GM18502 (cell line): ENCODE measurements around the gene CCDC194.

Source experiments
- ATAC-seq: cut with Tn5 transposase; IDR thresholded peaks from one replicate; pipeline ENCODE4 v1.9.1; 2021; ENCODE audit warnings: mild to moderate bottlenecking; ENCODE audit not compliant: unreplicated experiment, poor library complexity

The CCDC194 gene

DNA sequence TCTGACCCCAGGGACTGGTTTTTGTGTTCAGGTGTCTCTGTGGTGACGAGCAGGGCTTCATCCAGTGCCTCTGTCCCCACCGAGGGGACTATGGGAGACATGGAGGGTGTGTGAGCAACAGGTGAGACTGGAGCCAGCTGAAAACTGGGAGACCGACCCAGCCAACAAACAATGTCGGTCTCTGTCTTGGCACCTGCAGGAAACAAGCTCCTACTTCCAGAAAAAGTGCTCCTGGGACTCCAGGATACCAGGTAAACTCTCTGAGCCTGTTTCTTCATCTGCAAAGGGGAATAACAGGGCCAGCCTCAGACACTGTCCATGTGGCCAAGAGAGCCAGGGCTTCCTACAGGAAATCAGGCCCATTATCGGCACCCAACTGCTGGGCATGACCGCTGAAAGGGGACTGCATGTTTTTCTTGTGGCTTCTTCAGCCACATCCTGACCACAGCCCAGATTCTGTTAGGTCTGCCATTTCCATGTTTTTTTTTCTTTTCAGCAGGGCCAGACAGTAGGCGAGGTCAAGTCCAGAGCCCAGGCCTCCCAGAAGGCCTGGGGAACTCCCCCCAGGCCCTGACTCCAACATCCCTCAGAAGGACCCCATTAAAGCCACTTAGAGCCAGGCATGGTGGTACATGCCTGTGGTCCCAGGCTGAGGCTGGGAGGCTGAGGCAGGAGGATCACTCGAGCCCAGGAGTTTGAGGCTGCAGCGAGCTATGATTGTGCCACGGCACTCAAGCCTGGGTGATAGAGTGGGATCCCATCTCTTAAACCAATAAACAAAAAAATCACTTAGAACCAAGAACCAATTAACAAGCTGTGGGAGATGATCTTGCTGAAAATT is 12.3 kb upstream of the CCDC194 start:
- peak; percentile 30 for ATAC-seq

DNA sequence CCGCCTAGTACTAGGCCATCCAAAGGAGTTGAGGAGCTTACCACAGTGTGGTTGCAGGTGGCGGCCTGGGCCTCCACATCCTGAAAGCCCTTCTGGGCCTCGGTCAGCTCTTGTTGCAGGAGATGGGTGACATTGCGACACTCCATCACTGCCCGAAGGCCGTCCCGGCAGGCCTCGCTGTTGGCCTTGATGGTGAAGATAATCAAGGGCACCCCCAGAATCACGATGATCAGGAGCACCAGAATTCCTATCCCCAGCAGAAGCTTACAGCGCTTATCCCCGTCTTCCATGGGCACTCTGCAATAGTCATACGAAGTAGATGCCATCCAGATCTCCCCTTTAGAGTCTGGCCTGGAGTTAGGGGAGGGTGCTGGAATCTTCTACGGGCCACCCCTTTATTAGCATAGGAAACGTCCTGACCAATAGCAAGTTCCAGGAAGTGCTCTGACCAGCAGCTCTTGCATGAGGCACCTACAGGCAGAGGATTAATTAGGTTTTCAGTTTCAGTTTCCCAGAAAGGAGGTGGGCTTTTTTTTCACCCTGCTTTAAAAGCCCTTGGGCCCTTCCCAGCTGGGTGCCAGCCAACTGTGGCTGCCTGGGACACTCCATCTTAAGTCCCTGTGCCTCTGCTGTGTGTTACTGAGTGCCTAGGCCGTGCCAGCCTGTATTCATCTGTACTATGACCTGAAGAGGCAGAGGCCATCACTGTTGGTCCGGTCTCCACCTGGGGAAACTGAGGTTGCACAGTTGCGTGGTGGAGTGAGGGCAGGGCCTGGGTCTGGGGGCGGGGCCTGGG is 11.5 kb upstream of the CCDC194 start, which contains the start of gene BST2:
TSS of gene BST2 (minus strand) at position 381 of the 796 bp plus-strand sequence. CDS start at position 326, 55 bp downstream.
- ATAC-seq: peak; percentile 70

DNA sequence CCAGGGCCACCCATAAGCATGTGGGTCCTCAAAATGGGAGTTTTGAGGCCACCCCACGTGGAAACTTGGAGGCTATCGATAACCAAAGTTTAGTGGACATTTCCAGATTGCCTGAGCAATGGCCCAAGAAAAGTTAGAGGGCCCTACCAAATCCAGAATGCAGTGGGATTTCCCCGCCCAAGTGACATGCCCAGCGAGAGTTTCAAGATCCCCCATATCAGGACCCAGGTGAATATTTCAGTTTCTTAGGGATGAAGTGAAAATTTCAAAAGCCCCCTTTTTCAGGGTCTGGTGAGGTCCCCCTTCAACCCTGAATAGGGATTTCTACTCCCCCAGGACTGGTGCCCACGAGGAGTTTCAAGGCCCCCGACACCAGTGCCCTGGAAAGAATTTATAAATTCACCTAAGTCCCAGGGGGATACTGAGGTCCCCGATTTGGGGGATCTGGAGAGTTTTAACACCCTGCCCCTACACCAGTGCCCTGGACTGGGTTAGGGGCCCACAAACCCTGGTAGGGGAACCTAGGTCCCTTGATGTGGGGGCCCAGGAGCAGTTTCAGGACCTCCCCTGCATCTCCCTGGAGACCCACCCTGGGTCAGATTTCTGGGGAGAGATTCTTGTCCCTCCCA is 10.7 kb upstream of the CCDC194 start:
- ATAC-seq: peak; percentile 11

DNA sequence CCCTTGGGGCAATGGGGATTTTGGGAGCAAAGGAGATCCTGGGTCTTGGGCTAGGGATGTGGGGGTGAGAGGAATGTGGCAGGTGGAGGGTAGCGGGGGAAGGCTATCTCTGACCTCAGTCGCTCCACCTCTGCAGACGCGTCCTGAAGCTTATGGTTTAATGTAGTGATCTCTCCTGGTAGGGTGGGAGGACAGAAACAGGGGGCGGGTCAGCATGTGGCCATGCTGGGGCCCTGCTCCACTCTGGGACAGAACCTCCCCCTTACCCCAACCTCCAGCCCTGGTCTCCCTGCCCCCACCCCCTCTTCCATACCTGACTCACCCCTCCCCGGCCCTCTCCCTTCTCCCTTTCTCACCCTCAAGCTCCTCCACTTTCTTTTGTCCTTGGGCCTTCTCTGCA is 10.0 kb upstream of the CCDC194 start:
- ATAC-seq: no peak

DNA sequence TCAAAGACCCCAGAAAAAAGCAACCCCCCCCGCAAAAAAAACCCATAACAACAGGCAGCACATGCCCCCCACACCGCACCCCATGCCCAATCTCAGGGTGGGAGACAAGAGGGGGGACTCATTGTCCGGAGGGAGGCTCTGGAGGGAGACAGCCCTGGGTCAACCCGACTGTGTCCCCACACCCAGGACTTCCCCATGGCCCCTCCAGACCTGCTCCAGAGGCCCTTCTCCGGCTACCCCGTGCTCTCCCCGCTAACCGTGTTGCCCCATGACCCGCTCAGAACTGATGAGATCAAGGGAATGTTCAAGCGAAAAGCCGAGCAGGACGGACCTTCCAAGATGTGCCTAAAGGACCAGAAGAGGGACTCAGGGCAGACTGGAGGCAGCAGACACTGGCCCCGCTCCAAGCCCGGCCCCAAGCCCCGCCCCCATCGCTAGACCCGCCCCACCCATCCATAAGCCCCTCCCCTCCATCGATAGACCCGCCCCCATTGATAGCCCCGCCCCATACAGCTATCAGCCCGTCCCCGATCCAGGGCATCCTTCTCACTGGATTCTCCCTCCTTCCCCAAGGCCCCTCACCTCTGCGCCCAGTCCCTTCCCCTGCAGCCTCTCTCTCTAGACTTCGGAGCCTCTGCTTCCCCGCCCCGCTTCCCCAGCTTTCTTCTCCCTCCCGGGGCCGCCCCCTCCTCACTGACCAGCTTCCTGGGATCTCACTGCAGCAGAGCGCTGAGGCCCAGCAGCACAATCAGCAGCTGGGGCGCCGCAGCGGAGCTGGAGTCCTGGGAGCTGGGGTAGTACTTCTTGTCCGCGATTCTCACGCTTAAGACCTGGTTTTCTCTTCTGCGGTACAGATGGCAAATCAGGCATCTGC is 9.2 kb upstream of the CCDC194 start:
- no peak for ATAC-seq

DNA sequence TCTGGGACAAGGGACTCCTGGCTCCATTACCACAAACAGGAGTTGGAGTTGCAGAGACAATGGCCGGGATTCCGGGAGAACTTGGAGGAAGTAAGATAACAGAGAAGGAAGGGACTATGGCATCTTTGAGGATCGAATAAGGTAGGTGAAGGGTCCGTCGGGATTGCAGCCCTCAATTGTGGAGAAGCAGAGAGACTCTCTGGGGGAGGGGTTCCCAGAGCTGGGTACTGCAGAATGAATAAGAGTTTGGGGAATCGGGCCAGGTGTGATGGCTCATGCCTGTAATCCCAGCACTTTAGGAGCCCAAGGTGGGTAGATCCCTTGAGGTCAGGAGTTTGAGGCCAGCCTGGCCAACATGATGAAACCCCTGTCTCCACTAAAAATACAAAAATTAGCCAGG is 7.6 kb upstream of the CCDC194 start:
- no peak for ATAC-seq

DNA sequence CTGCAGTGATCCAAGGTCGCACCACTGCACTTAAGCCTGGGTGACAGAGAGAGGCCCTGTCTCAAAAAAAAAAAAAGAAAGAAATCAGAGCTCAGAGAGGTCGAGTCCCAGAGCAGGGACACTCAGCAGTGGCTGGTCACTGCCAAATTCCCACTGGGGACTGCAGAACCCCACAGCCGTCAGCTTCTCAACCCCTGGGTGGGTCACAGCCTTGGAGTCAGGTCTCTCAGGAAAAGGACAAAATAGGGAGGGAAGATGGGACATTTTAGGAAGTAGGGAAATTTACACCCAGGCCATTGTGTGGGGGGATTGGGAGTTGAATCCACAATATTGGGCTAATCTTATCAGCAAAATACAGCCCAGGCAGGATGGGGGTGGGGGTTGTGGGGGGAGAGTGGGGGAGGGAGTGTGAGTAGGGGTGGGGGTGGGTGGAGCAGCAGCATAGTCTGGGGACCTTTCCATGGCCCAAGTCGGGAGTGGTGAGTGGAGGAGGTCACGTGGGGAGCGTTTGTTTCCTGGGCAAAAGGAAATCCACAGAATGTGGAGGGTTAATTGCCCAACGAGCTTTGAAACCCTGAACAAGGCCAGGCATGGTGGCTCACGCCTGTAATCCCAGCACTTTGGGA is 5.0 kb upstream of the CCDC194 start:
- no peak for ATAC-seq

DNA sequence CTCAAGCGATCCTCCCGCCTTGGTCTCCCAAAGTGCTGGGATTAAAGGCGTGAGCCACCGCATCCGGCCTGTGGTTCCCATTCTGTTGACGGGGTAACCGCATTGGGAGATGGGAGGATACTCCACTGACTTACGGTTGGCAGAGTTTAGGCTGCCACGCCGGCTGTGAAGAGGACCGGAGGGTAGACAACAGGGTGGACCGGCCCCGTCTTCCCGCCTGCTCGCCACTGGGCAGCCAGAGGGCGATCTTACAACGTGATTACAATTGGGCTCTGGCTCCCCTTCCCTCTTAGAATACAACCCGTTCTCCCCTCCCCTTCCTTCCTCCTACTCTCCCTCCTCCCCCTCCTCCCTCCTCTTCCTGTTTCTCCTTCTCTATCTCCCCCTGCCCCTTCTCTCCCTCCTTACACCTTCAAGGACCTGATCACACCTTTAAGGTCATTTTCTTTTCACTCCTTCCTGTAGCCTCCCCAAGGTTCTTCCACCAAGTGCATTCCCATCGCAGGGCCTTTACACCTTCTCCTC is 957 bp upstream of the CCDC194 start:
- no peak for ATAC-seq

DNA sequence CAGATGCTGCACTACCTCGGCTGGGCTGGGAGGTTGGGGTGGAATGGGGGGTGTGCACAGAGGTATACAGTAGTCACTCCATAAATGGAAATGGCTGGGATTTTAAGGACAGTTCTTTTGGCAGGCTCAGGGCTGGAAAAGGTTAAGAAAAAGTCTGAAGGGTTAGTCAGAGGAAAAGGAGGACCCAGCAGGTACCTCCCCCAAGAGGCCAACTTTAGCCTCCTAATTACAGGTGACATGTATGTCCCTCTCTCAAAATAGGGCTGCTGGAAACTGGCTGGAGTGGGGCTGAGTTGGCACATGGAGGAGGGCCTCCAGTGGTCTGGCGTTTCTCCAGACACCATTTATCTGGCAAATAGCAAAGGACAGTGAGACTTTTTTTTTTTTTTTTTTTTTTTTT is 994 bp downstream of the CCDC194 start:
- no peak for ATAC-seq

DNA sequence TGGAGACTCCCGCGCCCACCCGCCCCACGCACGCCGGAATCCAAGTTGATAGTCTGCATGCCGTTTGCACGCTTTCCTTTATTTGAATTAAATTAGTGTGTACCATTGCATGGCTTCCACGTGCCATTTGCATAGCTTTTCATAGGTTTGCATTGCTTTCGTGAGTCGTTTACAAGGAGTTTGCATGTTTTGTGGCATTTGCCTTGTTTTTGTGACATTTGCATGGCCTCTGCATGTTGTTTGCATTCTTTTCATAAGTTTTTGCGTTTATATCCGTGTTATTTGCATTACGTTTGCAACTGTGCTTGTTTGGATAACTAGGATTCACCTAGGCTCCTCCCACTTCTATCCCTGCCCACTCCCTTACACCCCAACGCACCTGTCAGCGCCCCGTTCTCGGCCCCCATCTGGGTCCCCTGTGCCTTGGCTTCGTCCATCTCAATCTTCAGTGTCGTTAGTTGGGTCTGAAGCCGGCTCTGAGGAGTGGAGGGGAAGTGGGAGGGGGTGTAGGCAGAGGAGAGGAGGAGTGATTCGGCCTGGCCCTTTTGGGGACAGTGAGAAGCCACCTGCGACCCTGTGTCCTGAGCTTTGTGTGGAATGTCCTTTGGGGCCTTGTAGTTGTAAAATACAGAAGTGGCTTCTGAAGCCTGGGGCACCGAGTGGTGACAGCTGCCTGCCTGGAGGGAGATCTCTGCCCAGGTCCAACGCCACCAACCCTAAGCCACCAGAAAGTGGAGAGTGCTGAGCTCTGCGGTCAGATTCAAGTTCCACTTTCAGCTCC is 2.4 kb downstream of the CCDC194 start:
- no peak for ATAC-seq

DNA sequence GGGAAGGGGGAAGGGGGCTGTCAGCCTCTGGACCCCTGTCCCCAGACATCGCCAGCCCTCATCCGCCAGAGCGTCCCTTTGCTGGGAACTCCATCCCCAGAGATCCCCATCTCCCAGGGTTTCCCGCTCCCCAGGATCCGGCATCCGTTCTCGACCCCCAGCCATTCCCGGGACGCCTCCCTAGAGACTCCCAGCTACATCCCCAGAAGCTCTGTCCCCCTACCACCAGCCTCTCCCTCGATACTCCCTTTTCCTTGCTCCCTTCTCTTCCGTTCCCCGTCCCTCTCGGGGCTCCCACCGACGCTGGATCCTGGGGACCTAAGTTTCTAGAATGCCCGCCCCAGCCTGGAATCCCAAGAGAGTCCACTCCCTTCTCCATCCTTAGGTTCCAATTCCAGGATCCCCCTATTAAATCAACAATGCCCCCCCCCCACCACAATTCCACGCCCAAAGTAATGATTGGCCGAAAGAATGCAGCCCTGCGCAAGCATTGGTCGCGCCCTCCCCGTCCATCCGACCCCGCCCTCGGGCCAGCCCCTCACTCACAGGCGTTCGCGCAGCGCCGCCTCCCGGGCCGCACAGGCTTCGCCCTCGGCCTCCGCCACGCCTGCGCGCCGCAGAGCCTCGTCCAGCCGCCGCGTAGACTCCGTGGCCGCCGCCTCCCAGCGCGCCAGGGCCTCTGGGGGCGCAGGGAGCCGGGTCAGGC is 3.2 kb downstream of the CCDC194 start:
- peak; percentile 90 for ATAC-seq

DNA sequence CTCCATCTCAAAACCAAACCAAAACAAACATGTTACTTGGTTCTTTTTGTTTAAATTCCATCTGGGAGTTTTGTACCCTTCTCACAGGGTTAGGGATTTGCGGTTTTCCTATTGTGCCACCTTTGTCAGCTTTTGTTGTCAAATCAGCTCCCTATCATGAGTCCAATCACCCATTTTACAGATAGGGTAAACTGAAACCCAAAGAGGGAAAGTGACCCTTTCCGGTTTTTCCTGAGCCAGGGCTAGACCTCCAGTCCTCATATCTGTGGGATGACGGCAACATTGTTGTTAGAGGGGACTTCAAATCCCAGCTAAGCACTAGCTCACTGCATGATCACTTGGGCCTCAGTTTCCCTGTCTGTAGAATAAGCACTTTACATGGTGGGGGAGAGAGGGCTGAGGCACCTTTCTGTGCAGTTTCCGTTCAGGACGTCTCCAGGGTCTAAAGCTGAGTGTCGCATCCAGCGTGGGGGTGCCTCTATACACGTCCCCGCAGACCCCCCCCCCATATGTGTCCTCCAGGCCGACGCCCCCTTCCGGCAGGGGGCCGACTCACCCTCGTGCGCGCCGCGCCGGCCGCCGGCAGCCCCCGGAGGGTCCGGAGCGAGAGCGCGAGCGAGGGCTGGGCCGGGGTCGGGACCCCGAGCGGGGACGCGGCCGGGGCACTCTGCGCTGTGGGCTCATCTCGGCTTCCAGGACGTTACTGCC is 3.9 kb downstream of the CCDC194 start:
- ATAC-seq: no peak

DNA sequence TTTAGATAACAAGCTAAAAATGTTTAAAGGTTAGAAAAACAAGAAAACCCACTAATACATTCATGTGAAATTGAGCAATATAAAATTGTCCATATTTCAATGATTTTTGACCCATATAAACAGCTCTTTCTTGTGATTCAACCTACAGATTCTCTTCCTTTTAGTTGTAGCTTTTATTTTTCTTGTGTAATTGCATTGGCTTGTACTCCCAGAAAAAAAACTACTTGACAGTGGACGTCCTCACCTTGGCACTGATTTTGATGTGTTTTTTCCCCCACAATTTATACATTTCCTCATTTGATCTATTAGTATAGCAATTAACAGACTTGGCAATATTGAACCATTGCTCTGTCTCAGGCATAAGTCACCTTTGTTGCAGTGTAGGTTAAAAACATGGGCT is 4.7 kb downstream of the CCDC194 start:
- no peak for ATAC-seq

DNA sequence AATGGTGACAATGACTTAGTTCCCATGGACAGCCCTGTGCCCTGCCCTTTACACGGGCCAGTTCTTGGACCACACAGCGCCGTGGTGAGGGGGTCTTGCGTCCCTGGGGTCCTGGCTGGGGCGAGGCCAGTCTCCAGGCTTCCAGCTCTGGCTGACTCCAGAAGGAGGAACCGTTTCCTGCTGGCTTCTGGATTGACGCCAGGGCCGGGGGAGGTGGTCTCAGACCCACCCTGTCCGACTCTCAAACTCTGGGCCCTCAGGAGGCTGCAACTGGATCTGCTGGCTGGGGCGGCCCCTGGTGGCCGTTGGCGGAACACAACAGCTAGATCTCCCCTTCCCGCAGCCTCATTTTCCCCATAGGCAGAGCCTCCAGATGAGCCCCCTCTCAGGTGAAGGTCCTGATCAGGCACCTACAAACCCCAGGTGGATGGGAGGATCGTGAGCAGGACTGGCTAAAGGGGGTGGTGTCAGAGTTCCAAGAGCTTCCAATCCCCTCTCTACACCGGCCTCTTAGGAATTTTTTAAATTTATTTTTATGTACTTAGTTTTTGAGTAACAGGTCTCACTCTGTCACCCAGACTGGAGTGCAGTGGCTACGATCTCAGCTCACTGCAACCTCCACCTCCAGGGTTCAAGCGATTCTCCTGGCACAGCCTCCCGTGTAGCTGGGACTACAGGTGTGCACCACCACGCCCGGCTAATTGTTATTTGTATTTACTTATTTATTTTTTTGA is 8.0 kb downstream of the CCDC194 start:
- ATAC-seq: no peak

DNA sequence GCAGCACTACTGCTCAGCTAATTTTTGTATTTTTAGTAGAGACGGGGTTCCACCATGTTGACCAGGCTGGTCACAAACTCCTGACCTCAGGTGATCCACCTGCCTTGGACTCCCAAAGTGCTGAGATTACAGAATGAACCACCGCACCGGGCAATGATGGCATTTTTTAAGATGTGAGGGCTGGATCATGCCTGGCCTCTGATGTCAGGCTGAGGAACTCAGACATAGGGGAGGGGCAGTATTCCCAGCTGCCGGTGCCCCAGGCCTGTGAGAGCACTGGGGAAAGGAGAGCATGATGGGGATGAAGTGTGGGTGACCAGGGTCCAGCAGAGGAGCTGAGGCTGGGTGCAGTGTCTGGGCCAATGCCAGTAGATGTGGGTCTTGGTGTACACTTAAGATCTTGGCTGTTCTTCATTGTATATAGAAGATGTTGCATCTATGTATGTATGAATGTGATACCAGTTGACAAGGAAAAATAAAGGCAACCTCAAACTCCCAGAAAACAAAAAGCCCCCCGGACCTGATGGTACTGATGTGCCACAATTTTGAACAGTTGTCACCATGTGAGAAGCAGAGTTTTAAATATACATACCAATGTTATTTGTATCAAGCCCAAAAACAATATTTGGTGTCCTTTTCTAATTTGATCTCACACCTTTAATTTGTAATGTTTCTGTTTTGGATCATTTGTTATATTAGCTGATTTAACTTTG is 13.4 kb downstream of the CCDC194 start:
- ATAC-seq: no peak

DNA sequence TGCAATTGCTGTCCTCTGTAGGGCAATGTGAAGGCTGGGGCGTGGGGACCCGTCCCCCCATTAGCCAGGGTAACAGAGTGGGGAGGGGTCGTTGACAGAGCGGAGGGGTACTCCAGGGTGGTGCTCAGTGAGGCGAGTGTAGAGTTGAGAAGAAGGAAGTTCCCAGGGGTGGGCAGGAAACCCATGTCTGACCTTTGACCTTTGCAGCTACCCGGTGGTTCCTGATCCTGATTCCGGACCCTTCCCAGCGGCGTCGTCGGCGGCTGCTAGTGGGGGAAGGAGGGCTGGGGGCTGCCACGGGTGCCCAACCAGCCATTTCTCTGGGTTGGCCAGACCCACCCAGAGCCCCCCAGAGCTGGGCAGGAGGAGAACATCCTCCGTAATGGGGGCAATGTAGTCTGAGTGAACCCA is 14.8 kb downstream of the CCDC194 start:
- ATAC-seq: no peak
